ENCODE data around the gene MYO1A.
A peak's percentile ranks its signal among the peaks of the same experiment; 100 is the strongest.
"Not testable (repeated sequence)": the region's sequence is repeated elsewhere in the genome, so short reads cannot be mapped to it uniquely, and the experiment has no call there.

Gene MYO1A

DNA sequence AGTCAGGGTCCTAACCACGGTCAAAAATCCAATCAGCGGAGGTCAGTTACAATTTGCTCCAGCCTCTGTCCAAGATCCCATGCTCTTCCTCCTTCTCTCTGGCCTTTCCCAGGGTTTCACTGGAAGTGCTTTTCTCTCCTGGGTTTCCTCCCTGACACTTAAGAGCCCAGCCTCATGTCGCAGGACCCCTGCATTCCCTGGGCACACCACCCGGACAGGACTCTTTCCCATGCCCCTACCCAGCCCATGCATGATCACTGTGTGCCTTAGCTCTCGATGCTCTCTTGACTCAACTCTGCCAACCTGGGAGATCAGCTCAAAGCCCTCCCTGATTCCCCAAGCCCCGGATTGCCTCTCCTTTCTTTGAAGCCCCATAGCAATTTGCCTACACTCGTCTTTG lies 18.1 kb downstream of the MYO1A start:
- TF ChIP-seq CTCF (IDR thresholded peaks at IDR 0.05; ENCODE audit: borderline replicate concordance, insufficient read depth, low read depth, low read length), result no peak
- H3K4me3 ChIP-seq (ENCODE audit: low read depth, low read length), result no peak overlapping the region

DNA sequence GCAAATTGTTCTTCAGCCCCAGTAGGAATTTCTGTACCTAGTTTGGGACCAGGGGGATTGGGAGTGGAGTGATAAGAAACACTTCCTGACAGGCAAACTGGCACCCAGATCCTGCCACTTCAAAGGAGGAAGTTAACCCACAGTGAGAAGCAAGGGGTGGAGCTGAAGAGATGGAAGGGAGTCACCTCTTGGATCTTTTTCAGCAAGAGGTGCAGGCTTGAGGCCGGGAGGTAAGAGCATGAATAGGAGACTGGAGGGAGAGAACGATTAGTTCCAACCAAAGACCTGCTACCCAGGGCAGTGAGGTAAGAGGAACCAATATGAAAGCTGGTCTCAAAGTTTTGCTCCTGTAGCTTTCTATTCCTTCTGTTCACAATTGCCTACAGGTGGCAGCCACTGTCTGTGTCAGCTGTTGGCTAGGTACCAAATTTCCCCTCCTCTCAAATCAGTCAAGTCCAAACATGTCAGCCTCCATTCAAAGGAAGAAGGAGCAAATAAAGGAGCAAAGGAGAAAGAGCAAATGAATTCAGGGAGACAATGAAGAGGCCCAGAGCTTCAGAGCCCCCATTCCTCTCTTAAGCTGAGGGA lies 18.7 kb downstream of the MYO1A start:
- no peak overlapping the region for H3K4me3 ChIP-seq (ENCODE audit: low read depth, low read length)
- TF ChIP-seq CTCF (IDR thresholded peaks at IDR 0.05; ENCODE audit: borderline replicate concordance, insufficient read depth, low read depth, low read length), result peak; percentile 11; the same call in 1 of the 2 replicates

DNA sequence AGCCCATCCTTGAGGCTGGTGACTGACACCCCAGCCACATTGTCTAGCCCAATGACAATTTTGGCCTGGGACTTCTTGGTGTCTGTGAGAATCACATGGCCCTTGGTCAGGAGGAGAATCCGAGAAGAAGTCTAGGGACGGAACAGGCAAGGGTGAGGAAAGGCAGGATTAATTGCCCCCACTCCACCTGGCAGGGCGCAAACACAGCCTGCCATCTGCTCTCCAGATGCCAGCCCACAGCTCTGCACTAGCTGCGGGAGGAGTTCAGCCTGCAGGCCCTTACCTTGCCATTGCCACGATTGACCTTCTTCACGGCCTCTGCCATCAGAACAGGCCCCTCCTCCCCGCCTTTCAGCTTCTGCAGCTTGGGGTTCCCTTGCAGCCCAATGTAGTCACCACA lies 20.5 kb downstream of the MYO1A start:
- no peak overlapping the region for H3K4me3 ChIP-seq (ENCODE audit: low read depth, low read length)
- no peak for TF ChIP-seq CTCF (IDR thresholded peaks at IDR 0.05; ENCODE audit: borderline replicate concordance, insufficient read depth, low read depth, low read length)

DNA sequence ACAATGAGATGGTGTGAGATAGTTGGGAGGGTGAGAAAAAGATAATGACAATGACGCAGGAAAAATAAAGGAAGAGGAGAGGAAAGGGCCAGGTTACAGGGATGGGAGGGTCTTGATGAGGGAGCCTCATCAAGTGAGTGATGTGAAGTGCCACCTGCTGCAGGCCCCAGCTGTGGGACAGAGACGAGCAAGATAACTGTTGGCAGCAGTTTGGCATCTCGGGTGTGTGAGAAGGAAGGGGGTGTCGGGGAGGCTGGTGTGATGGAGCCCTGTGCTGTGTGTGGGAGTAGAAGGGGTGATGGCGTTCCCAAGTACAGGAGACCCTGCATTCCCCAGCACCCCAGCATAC lies 22.1 kb downstream of the MYO1A start:
- no peak for TF ChIP-seq CTCF (IDR thresholded peaks at IDR 0.05; ENCODE audit: borderline replicate concordance, insufficient read depth, low read depth, low read length)
- H3K4me3 ChIP-seq (ENCODE audit: low read depth, low read length), result no peak overlapping the region

DNA sequence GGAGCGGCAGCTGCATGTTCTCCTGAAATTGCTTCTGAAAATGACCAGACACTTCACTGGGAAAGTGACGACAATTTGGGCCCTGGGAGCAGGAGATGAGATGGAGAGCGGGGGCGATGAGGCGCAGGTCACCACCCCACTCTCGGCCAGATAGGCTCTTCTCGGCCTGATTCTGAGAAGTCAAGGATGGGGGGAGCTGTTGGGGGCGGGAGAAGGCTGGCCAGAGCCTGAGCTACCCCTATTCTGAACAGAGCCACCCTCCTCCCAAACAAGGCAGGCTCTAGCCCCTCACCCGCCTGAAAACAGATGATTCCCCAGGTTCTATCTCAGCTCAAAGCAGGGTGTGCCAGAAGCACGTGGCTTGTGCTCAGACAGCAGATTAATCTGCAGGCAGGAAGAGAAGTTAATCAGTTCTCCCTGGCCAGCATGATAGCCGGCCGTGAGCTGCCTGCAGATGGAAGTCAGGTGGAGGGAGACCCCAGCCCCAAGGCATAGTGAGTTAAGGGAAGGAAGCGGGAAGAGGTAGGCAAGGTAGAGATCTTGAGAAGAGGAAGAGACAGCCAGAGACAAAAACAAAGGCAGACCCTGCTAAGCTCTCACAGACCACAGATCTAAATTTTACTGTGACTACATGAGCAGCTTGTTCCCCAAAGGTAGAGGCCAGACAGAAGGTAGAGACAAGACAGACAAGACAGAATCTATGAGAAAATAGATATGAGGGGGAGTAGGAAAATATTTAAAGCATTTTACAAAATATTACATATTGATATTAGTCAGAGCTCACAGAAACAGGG lies 22.7 kb downstream of the MYO1A start:
- no peak overlapping the region for H3K4me3 ChIP-seq (ENCODE audit: low read depth, low read length)
- no peak for TF ChIP-seq CTCF (IDR thresholded peaks at IDR 0.05; ENCODE audit: borderline replicate concordance, insufficient read depth, low read depth, low read length)

GRCh38 chr12:57025196-57025595 lies 24.7 kb downstream of the MYO1A start:
- no peak for TF ChIP-seq CTCF (IDR thresholded peaks at IDR 0.05; ENCODE audit: borderline replicate concordance, insufficient read depth, low read depth, low read length)
- H3K4me3 ChIP-seq (ENCODE audit: low read depth, low read length), result no peak overlapping the region

DNA sequence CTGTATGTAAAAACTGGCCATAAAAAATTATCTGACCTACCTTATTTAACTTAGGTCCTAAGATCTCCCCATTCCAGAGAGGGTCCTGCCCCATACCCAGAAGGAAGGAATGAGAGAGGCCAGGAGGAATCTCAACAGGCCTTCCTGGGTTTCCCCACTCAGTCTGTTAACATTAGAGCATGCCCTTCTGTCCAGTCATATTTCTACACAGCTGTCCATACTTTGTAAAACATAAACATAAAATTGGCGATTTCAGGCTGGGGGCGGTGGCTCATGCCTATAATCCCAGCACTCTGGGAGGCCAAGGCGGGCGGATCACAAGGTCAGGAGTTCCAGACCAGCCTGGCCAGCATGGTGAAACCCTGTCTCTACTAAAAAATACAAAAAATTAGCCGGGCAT lies 27.6 kb downstream of the MYO1A start:
- not testable (repeated sequence) for H3K4me3 ChIP-seq (ENCODE audit: low read depth, low read length)
